ENCODE measurements around the gene LRRC53. TPM values are rescaled to one million over a fixed set of nuclear protein-coding genes. Genes with fewer than 3 reads are reported as not detected.

LRRC53 gene
- total RNA-seq, 1 donor from 2014 or later: not detected

DNA sequence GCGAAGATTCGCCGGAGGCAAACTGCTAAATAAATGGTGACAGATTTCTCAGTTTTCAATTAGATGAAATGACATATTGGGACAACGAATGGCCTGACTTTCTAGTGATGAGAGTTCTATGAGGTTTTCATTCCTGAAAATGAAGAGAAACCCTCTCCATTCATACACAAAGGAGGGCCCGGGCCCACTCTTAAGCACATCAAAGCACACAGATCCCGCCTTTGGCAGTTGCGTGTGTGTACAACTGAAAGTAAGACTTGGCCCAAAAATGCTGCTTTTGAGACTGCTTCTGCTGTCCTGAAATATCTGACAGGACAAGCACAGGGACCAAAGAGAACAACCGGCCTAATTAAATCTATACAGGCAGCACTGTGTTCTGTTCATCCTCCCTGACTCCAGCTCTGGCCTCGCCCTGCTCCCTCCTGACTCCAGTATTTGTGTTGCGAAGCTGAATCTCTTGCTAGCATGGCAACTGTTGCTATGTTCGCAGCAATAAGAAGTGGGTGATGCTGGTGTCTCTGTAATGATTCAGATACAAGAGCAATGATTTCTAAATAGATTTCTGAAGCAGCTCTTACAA, 7.4 kb downstream of the LRRC53 start:
- no peaks in the 10 kb centered on the region for H3K36me3 ChIP-seq (ENCODE audit: control insufficient read depth, insufficient read depth, low read length)
- H3K4me3 ChIP-seq (ENCODE audit: low read depth, low read length): no peak overlapping the region
- no peaks in the 10 kb centered on the region for H3K27me3 ChIP-seq (ENCODE audit: control insufficient read depth, insufficient read depth, low read length)
- no peak for DNase-seq (ENCODE audit: low read depth)
- TF ChIP-seq, protein P1, sequence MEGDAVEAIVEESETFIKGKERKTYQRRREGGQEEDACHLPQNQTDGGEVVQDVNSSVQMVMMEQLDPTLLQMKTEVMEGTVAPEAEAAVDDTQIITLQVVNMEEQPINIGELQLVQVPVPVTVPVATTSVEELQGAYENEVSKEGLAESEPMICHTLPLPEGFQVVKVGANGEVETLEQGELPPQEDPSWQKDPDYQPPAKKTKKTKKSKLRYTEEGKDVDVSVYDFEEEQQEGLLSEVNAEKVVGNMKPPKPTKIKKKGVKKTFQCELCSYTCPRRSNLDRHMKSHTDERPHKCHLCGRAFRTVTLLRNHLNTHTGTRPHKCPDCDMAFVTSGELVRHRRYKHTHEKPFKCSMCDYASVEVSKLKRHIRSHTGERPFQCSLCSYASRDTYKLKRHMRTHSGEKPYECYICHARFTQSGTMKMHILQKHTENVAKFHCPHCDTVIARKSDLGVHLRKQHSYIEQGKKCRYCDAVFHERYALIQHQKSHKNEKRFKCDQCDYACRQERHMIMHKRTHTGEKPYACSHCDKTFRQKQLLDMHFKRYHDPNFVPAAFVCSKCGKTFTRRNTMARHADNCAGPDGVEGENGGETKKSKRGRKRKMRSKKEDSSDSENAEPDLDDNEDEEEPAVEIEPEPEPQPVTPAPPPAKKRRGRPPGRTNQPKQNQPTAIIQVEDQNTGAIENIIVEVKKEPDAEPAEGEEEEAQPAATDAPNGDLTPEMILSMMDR (IDR thresholded peaks at IDR 0.05; ENCODE audit: insufficient read depth, low read length, severe bottlenecking): no peak
- FAIRE-seq: no peak

DNA sequence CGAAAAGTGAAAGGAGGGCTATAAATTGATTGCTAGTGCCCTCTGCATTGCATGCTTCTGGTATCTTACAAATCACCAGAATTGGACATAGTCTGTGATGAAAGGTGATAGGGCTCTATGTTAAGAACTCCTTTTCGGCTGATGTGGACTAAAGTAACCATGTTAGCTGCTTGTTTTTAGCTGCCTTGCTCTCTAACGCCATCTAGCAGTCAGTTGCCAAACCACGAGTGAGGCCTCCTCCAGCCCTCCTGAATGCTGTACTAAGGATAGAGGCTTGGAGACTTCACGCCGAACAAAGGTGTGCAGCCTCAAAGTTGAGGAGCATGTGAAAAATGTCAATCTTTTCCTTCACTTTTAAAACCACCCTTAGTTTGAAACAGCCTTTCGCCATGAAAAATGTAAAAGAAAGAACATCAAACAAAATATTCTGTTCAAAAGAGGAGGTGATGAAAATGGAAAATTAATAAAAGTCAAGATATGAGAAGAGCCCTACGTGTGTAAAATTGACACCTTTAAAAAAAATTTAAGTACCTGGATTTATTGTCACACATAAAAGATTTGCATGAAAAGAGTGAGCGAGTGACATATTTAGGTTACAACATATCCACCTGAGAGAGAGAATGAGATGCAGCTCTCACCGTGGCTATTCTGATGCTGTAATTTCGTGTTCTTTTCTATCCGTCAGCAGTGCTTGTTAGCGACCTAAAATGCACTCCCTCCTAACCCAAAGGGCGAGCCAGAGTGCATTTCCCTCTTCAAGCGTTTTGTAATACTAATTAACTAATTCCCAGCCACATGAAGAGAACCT, 8.1 kb downstream of the LRRC53 start:
- TF ChIP-seq, protein P1 (IDR thresholded peaks at IDR 0.05; ENCODE audit: insufficient read depth, low read length, severe bottlenecking): peak; percentile 83
- H3K4me3 ChIP-seq (ENCODE audit: low read depth, low read length): no peak overlapping the region
- FAIRE-seq (no peak), DNase-seq (ENCODE audit: low read depth) (peak; percentile 49)
- no peaks in the 10 kb centered on the region for H3K27me3 ChIP-seq (ENCODE audit: control insufficient read depth, insufficient read depth, low read length)
- H3K36me3 ChIP-seq (ENCODE audit: control insufficient read depth, insufficient read depth, low read length): no peaks in the 10 kb centered on the region

DNA sequence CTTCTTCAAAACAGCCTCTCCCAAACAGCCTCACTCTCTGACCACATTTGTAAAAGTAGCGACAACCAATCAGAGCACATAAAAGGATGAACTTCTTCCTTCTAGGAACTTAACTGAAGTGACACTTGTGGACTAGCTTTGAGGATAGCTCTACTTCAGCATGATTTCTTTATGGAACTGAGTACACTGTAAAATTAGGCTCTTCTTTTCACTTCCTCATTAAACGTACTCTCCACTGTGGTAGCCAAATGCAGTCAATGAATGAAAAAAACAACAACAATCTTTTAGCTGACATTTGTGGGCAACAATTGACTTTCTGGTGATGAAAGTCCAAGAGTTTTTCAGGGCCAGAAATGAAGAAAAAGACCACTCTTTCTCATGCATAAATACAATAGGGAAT, 9.6 kb downstream of the LRRC53 start:
- Histone ChIP-seq H3K4me3 (ENCODE audit: low read depth, low read length) (no peak overlapping the region), H3K36me3 (ENCODE audit: control insufficient read depth, insufficient read depth, low read length) (no peaks in the 10 kb centered on the region), H3K27me3 (ENCODE audit: control insufficient read depth, insufficient read depth, low read length) (no peaks in the 10 kb centered on the region)
- TF ChIP-seq, protein P1 (IDR thresholded peaks at IDR 0.05; ENCODE audit: insufficient read depth, low read length, severe bottlenecking): no peak
- DNase-seq (ENCODE audit: low read depth): no peak
- no peak for FAIRE-seq

DNA sequence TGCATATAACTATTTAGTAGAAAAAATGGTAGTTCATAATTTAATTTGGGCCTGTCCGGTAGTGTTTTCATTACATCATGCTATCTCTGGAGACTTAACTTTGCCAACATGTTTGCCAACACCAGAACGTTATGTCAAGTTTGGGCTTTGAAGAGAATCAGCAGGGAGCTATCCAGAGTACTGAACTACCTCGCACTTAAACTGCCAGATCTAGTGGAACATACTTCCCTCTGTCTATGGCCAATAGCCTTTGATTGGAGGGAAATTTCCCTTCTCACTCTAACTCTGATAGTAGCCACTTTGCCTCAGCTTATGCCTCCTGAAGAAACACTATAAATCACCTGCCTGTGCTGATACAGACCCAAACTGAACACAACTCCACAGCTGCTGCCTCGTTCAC, 10.0 kb downstream of the LRRC53 start:
- H3K36me3 ChIP-seq (ENCODE audit: control insufficient read depth, insufficient read depth, low read length): no peaks in the 10 kb centered on the region
- FAIRE-seq (no peak), DNase-seq (ENCODE audit: low read depth) (peak; percentile 37)
- H3K4me3 ChIP-seq (ENCODE audit: low read depth, low read length): no peak overlapping the region
- no peaks in the 10 kb centered on the region for H3K27me3 ChIP-seq (ENCODE audit: control insufficient read depth, insufficient read depth, low read length)
- TF ChIP-seq, protein P1 (IDR thresholded peaks at IDR 0.05; ENCODE audit: insufficient read depth, low read length, severe bottlenecking): no peak

DNA sequence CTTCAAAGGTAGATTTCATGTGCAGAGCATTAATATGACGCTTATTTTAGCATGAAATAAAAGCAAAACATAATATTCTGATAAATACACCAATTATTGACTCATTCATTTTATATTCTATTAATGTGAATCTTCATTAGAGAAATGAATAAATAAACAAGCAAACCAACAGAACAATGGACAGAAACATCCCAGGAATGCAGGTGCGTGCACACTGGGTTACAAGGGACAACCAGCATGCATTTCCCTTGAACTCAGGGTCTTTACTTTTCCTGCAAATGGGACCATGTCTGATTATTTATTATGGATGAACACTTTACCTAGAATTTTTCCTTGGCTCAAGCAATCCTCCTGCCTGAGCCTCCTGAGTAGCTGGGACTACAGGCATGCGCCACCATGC, 13.5 kb downstream of the LRRC53 start:
- FAIRE-seq: no peak
- Histone ChIP-seq H3K27me3 (ENCODE audit: control insufficient read depth, insufficient read depth, low read length) (no peaks in the 10 kb centered on the region), H3K4me3 (ENCODE audit: low read depth, low read length) (no peak overlapping the region), H3K36me3 (ENCODE audit: control insufficient read depth, insufficient read depth, low read length) (no peaks in the 10 kb centered on the region)
- no peak for DNase-seq (ENCODE audit: low read depth)
- TF ChIP-seq, protein P1 (IDR thresholded peaks at IDR 0.05; ENCODE audit: insufficient read depth, low read length, severe bottlenecking): no peak
